ACC112 (cell line): Measurements from ENCODE around the gene ANKRD60.

Experiments used
- H2AFZ ChIP-seq: fragments of 200-600 bp; sonication (generic); one replicate; pipeline ENCODE4 v1.6.0; 2017; ENCODE audit warnings: antibody characterized with exemption, low read length; ENCODE audit not compliant: unreplicated experiment
- H3K27ac ChIP-seq: fragments of 200-600 bp; sonication (generic); 2 replicates; pipeline ENCODE4 v1.5.1; 2014; ENCODE audit warnings: low read depth, mild to moderate bottlenecking, antibody characterized with exemption, low read length, moderate library complexity
- H3K27me3 ChIP-seq: fragments of 200-600 bp; sonication (generic); 2 replicates; pipeline ENCODE4 v1.6.1; 2014; ENCODE audit warnings: mild to moderate bottlenecking, antibody characterized with exemption, low read length, moderate library complexity, mixed read lengths; ENCODE audit not compliant: insufficient read depth
- H3K36me3 ChIP-seq: fragments of 200-600 bp; sonication (generic); 2 replicates; pipeline ENCODE4 v1.6.1; 2016; ENCODE audit warnings: mild to moderate bottlenecking, antibody characterized with exemption, low read length, moderate library complexity, mixed read lengths; ENCODE audit not compliant: insufficient read depth
- H3K4me1 ChIP-seq: fragments of 200-600 bp; sonication (generic); one replicate; pipeline ENCODE4 v1.6.1; 2016; ENCODE audit warnings: low read length, mixed read lengths; ENCODE audit not compliant: insufficient read depth, unreplicated experiment, control insufficient read depth
- H3K4me3 ChIP-seq: fragments of 200-600 bp; sonication (generic); 2 replicates; pipeline ENCODE4 v1.5.1; 2014; ENCODE audit warnings: mild to moderate bottlenecking, low read depth, low read length
- H3K79me2 ChIP-seq: fragments of 200-600 bp; sonication (generic); one replicate; pipeline ENCODE4 v1.6.0; 2016; ENCODE audit warnings: low read length; ENCODE audit not compliant: control insufficient read depth, unreplicated experiment, insufficient read depth

The ANKRD60 gene

DNA sequence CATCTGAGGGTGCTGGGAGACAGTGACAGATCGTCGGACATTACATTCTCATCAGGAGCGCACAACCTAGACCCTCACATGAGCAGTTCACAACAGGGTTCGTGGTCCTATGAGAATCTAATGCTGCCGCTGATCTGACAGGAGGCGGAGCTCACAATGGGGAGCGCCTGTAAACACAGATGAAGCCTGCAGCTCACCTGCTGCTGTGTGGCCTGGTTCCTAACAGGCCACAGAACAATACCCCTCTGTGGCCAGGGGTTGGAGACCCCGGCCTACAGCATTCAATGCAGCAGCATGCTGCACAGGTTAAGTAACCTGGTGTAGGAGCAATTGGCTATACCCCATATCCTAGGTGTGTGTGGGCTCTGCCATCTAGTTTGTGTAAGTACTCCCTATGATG is 19.5 kb downstream of the ANKRD60 start:
- H3K4me3 ChIP-seq, result no peak overlapping the region
- H3K4me1 ChIP-seq, result no peaks in the 10 kb centered on the region
- no peaks in the 10 kb centered on the region for H3K36me3 ChIP-seq
- H3K27ac ChIP-seq, result no peak overlapping the region
- H2AFZ ChIP-seq, result no peak overlapping the region
- H3K79me2 ChIP-seq, result no peaks in the 10 kb centered on the region
- H3K27me3 ChIP-seq, result peaks cover 31% of the 10 kb centered on the region

DNA sequence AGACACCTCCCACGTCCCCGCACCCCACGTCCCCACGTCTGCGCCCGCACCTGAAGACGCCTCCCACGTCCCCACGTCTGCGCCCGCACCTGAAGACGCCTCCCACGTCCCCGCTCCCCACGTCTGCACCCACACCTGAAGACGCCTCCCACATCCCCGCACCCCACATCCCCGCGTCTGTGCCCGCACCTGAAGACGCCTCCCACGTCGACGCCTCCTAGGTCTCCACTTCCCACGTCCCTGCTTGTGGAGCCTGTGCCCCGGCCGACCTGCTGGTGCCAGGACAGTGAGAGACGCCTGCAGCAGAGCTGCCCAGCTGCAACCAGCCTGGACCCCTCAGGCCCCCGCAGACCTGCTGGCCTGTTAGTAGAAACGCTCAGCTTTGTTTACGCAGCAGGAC is 22.6 kb downstream of the ANKRD60 start:
- Histone ChIP-seq H3K4me1 (no peaks in the 10 kb centered on the region), H3K79me2 (no peaks in the 10 kb centered on the region), H3K27me3 (peaks cover 10% of the 10 kb centered on the region), H3K4me3 (no peak overlapping the region), H3K27ac (no peak overlapping the region), H3K36me3 (no peaks in the 10 kb centered on the region), H2AFZ (no peak overlapping the region)

DNA sequence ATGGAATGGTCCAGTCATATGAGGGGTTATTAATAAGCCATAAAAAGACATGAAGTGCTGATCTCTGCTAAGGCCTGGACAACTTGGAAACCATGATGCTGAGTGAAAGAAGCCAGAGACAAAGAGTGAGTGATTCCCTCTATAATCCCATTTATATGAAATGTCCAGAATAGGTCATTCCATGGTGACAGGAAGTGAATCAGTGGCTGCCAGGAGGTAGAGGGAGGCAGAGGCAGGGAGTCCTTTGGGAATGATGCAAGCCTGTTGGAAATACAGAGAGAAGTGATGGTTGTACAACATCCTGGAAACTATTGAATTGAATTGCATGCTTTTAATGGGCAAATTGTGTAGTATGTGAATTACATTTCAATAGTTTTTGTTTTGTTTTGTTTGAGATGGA is 26.4 kb downstream of the ANKRD60 start:
- H3K4me1 ChIP-seq, result no peaks in the 10 kb centered on the region
- H3K36me3 ChIP-seq, result no peaks in the 10 kb centered on the region
- H3K79me2 ChIP-seq, result no peaks in the 10 kb centered on the region
- H3K27me3 ChIP-seq, result no peaks in the 10 kb centered on the region
- H3K27ac ChIP-seq, result no peak overlapping the region
- no peak overlapping the region for H3K4me3 ChIP-seq
- H2AFZ ChIP-seq, result no peak overlapping the region

DNA sequence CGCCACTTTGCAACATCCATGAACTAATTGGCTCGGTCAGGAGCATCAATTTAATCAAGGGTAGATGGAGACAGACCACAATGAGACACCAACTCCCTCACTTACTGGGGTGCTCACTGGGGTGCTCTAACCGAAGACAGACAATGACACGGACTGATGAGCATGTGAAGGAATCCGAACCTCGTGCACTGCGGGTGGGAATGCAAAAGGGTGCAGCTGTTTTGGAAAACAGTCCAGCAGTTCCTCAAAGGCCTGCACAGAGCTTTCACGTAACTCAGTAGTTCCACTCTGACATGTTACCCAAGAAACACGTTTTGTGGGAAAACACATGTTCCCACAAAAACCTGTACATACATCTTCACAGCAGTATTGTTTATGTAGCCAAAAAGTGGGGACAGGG is 26.8 kb downstream of the ANKRD60 start:
- Histone ChIP-seq H3K27me3 (no peaks in the 10 kb centered on the region), H3K36me3 (no peaks in the 10 kb centered on the region), H2AFZ (no peak overlapping the region), H3K4me1 (no peaks in the 10 kb centered on the region), H3K79me2 (no peaks in the 10 kb centered on the region), H3K4me3 (no peak overlapping the region), H3K27ac (no peak overlapping the region)

DNA sequence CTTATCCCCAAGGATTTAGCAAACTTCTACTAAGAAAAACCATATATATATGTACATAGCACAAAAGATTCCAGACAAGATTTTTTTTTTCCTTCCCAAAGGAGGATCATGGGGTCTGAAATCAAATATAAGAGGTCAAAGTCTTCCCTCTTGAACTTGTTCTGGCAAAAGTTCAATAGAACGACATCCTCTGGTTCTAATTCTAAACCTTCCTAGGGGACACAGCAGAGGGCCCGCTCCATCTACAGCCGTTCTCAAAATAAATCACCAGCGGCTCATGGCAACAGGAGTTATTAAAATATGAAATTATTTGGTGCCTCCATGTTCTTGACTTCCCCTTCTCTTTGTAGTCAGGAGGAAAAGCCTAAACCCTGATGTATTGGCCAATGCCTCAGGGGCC is 29.0 kb downstream of the ANKRD60 start:
- H3K4me1 ChIP-seq, result no peaks in the 10 kb centered on the region
- no peak overlapping the region for H3K27ac ChIP-seq
- no peaks in the 10 kb centered on the region for H3K79me2 ChIP-seq
- no peaks in the 10 kb centered on the region for H3K36me3 ChIP-seq
- H2AFZ ChIP-seq, result no peak overlapping the region
- H3K27me3 ChIP-seq, result no peaks in the 10 kb centered on the region
- H3K4me3 ChIP-seq, result no peak overlapping the region

DNA sequence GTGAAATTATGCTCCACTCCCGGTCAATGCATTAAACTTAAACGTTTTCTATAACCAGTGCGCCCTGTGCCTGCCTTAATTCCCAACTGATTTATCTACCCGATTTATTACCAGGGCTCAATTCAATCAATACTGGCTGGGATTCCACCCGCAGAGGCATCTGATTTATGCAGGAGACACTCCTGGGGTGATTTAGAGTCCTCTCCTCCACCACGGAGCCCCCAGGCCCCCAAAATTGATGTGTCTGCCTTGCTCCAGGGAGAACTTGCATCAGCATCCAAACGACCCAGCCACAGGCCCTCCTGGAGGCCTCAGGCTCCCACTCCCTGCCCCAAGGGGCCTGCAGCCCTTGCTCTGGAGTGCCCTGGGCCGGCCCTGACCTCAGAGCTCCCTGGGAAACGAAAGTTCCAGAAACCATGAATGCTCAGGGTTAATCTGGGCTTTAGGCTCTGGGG is 29.5 kb downstream of the ANKRD60 start:
- no peak overlapping the region for H3K4me3 ChIP-seq
- H3K27ac ChIP-seq, result no peak overlapping the region
- H2AFZ ChIP-seq, result no peak overlapping the region
- no peaks in the 10 kb centered on the region for H3K36me3 ChIP-seq
- no peaks in the 10 kb centered on the region for H3K4me1 ChIP-seq
- H3K27me3 ChIP-seq, result no peaks in the 10 kb centered on the region
- no peaks in the 10 kb centered on the region for H3K79me2 ChIP-seq

DNA sequence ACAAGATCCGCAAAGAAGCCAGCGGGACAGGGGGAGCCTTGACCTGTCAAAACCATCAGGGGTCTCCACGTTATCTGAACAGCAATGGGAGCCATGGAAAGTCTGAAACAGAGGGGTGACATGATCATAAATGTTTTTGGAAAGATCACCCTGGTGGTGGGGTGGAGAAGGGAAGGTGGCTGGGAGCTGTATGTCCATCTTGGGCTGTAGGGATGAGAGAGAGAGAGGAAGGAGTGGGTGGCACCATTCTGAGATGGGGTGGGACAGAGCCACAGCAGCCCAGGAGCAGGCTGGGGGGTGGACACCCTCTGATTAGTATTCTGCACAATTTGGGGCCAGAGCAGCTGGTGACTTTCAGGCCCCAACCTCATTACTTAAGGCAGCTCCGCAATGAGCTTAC is 30.1 kb downstream of the ANKRD60 start:
- H3K4me3 ChIP-seq, result no peak overlapping the region
- no peak overlapping the region for H2AFZ ChIP-seq
- no peaks in the 10 kb centered on the region for H3K27me3 ChIP-seq
- H3K36me3 ChIP-seq, result no peaks in the 10 kb centered on the region
- H3K27ac ChIP-seq, result no peak overlapping the region
- no peaks in the 10 kb centered on the region for H3K4me1 ChIP-seq
- no peaks in the 10 kb centered on the region for H3K79me2 ChIP-seq

DNA sequence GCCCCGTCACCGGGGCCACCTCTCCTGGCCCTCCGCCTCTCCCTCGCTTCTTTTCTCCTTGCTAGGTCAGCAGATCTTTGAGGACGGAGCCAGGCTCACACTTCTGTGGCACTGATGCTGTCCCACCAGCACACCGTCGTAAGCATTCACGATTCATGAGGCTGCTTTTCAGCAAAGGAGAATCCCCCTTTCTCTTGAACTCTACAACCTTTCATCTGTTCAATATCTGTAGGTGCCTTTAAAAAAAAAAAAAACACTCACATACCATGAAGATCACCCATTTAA is 31.3 kb downstream of the ANKRD60 start:
- Histone ChIP-seq H3K36me3 (no peaks in the 10 kb centered on the region), H3K27ac (no peak overlapping the region), H3K4me1 (no peaks in the 10 kb centered on the region), H2AFZ (no peak overlapping the region), H3K27me3 (no peaks in the 10 kb centered on the region; the same call in 1 of the 2 replicates), H3K4me3 (no peak overlapping the region), H3K79me2 (no peaks in the 10 kb centered on the region)

DNA sequence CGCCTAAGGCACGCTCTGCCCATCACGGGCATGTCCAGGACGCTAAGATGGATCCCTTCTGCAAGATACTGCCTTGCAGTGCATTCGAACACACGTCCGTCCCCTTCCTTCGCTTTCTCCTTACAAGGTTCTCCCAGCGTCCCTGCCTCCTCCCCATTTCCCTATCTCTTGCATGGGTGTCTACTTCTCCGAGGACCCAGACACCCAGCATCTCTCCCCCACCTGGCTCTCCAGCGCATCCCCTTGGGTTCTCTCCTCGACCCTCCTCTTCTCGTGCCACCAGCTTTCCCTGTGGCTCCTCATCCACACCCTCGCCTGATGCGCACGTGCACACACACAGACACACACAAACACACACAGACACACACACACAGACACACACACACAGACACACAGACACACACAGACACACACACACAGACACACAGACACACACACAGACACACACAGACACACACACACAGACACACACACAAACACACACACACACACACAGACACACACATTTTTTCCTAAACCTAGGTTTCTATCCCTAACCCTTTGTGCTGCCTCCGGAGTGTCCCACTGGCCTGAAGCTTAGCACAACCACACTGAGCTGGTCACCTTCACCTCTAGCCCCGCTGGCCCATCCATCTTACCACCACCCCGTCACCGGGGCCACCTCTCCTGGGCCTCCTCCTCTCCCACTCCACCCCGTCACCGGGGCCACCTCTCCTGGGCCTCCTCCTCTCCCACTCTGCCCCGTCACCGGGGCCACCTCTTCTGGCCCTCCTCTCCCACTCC is 31.9 kb downstream of the ANKRD60 start:
- H3K27me3 ChIP-seq, result peaks cover 3% of the 10 kb centered on the region; the same call in 1 of the 2 replicates
- no peaks in the 10 kb centered on the region for H3K36me3 ChIP-seq
- no peak overlapping the region for H3K4me3 ChIP-seq
- no peak overlapping the region for H3K27ac ChIP-seq
- H2AFZ ChIP-seq, result no peak overlapping the region
- H3K4me1 ChIP-seq, result no peaks in the 10 kb centered on the region
- H3K79me2 ChIP-seq, result no peaks in the 10 kb centered on the region

DNA sequence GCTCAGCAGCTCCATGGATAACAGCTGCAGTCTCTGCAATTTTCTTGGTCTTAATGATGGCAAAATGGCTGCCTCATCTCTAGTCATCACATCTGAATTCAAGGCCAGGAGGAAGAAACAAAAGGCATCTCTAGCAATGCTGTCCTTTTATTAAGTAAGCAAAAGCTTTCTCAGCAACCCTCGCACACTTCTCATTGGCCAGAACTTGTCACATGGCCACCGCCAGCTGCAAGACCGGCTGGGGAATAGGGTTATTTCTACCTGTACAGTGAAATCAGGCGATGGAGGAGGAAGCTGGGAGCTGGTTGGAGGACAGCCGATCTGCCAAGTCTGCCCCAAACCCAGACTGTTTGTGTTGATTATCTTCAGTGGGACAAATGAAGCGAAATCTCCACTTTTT is 33.4 kb downstream of the ANKRD60 start:
- Histone ChIP-seq H3K27ac (no peak overlapping the region), H3K79me2 (no peaks in the 10 kb centered on the region), H3K4me1 (no peaks in the 10 kb centered on the region), H3K36me3 (no peaks in the 10 kb centered on the region), H3K4me3 (no peak overlapping the region), H3K27me3 (peaks cover 10% of the 10 kb centered on the region), H2AFZ (no peak overlapping the region)

DNA sequence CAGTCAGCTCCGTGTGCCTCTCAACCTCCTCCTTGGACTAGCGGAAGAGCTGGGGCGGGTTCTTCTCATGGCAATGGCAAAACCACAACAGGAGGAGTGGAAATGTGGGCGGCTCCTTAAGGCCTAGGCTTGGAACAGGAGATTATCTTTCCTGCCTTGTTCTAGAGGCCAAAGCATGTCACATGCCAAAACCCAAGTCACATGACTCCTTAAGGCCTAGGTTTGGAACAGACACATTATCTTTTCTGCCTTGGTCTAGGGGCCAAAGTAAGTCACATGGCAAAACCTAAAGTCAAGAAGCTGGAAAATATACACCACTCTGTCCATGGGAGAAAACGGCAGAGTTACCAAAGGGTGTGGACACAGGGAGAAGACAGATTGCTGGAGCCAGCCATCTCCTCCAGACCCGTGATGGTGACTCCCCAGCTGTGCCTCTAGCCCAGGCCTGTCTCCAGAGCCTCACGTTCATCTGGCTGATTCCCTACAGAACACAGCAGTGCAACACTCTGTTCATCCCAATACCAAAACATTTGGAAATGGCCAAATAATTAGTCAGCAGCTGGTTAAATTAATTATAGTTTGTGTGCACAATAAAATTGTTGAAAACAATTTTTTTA is 34.2 kb downstream of the ANKRD60 start:
- Histone ChIP-seq H3K4me3 (no peak overlapping the region), H3K79me2 (no peaks in the 10 kb centered on the region), H3K36me3 (no peaks in the 10 kb centered on the region), H2AFZ (no peak overlapping the region), H3K27ac (no peak overlapping the region), H3K27me3 (peaks cover 10% of the 10 kb centered on the region), H3K4me1 (no peaks in the 10 kb centered on the region)
